HCT116 (cell line): ENCODE measurements around the gene SMR3B. TPM values are rescaled to one million over a fixed set of nuclear protein-coding genes. Genes with fewer than 3 reads are reported as not detected.

ENCODE experiments used
- ATAC-seq: fragments of 200-7000 bp; cut with Tn5 transposase; 2 replicates; pipeline ENCODE4 v1.9.1; 2020; ENCODE audit warnings: mild to moderate bottlenecking, moderate library complexity
- BruUV-seq: library from RNA; stranded (reverse); fragments of 400-500 nt; replicated peaks from 2 replicates; lab custom pipeline; 2021; lab: Mats Ljungman, UMichigan
- CTCF ChIA-PET: fragments of 300-600 bp; sonication (Branson Sonifier 250); formaldehyde crosslinking; loops from one replicate; lab custom pipeline; 2021; ENCODE audit warnings: antibody characterized with exemption; lab: Charles Lee
- POLR2A ChIA-PET: fragments of 300-600, 350-600 bp; sonication (Branson Sonifier 250); formaldehyde crosslinking; loops from one replicate; lab custom pipeline; 2021; ENCODE audit warnings: antibody characterized with exemption; lab: Charles Lee
- RAD21 ChIA-PET, 2 experiments: fragments of 300-600 bp; sonication (Branson Sonifier 250); formaldehyde crosslinking; loops; one replicate each; lab custom pipeline; 2023; ENCODE audit warnings: low total read pairs in 2 of 2; ENCODE audit not compliant: uncharacterized antibody in 2 of 2, unreplicated experiment in 2 of 2, low non-redundant PET in 1 of 2; lab: Charles Lee
- DNase-seq: peaks from one replicate; pipeline ENCODE4 v3.0.0-alpha.2; 2010; ENCODE audit warnings: low read depth, low spot score
- H2AFZ ChIP-seq: fragments of 200-600 bp; shearing (Covaris generic), sonication (generic); 2 replicates; pipeline ENCODE4 v1.6.1; 2017; ENCODE audit warnings: low read depth, mixed run types, mixed read lengths, antibody characterized with exemption, low read length; ENCODE audit not compliant: poor library complexity, severe bottlenecking
- H3K27ac ChIP-seq: 2 replicates; pipeline ENCODE4 v1.5.1; 2012; ENCODE audit warnings: low read depth, low read length
- H3K27me3 ChIP-seq: fragments of 200-600 bp; sonication (generic); 2 replicates; pipeline ENCODE4 v1.6.1; 2016; ENCODE audit warnings: mixed run types, low read length, mixed read lengths; ENCODE audit not compliant: insufficient read depth
- H3K36me3 ChIP-seq, 2 experiments: fragments of 200-500 bp in 1 of 2; fragments of 200-600 bp in 1 of 2; sonication (Bioruptor generic) in 1 of 2; sonication (generic) in 1 of 2; 2 replicates each; pipeline versions ENCODE4 v1.5.1 to v1.6.1; 2014 to 2016; ENCODE audit warnings: low read length in 2 of 2, inconsistent platforms in 1 of 2, mixed read lengths in 1 of 2, mixed run types in 1 of 2; ENCODE audit not compliant: insufficient read depth in 2 of 2, control insufficient read depth in 1 of 2
- H3K4me1 ChIP-seq, 2 experiments: fragments of 200-600 bp in 1 of 2; sonication (generic) in 1 of 2; 2 replicates each; pipeline versions ENCODE4 v1.5.1 to v1.6.1; 2012 to 2017; ENCODE audit warnings: low read length in 2 of 2, inconsistent platforms in 1 of 2, mild to moderate bottlenecking in 1 of 2, mixed read lengths in 1 of 2, mixed run types in 1 of 2, moderate library complexity in 1 of 2; ENCODE audit not compliant: insufficient read depth in 2 of 2, control insufficient read depth in 1 of 2
- H3K4me2 ChIP-seq: fragments of 200-600 bp; sonication (generic); 2 replicates; pipeline ENCODE4 v1.6.1; 2017; ENCODE audit warnings: mixed run types, low read length, mixed read lengths
- H3K4me3 ChIP-seq, 2 experiments: fragments of 200-600 bp in 1 of 2; sonication (generic) in 1 of 2; replicated peaks in 1 of 2; 2 replicates each; pipeline ENCODE4 v1.5.1; 2011 to 2016; ENCODE audit warnings: low read length in 2 of 2, control low read depth in 1 of 2, low read depth in 1 of 2, mild to moderate bottlenecking in 1 of 2, mixed read lengths in 1 of 2, mixed run types in 1 of 2
- H3K79me2 ChIP-seq: fragments of 200-600 bp; sonication (generic); 2 replicates; pipeline ENCODE4 v1.6.1; 2017; ENCODE audit warnings: mild to moderate bottlenecking, mixed run types, low read length, moderate library complexity, mixed read lengths; ENCODE audit not compliant: insufficient read depth
- H3K9ac ChIP-seq: fragments of 200-600 bp; sonication (generic); 2 replicates; pipeline ENCODE4 v1.6.1; 2016; ENCODE audit warnings: low read length, mixed read lengths
- H3K9me2 ChIP-seq: fragments of 200-600 bp; sonication (generic), shearing (Covaris generic); 2 replicates; pipeline ENCODE4 v1.6.1; 2017; ENCODE audit warnings: mixed run types, mild to moderate bottlenecking, moderate library complexity; ENCODE audit not compliant: insufficient read depth
- H3K9me3 ChIP-seq, 2 experiments: fragments of 200-500 bp in 1 of 2; fragments of 200-600 bp in 1 of 2; sonication (Bioruptor generic) in 1 of 2; sonication (generic) in 1 of 2; 2 replicates each; pipeline ENCODE4 v1.6.1; 2014 to 2017; ENCODE audit warnings: low read length in 2 of 2, mixed read lengths in 2 of 2, inconsistent platforms in 1 of 2, low read depth in 1 of 2, mild to moderate bottlenecking in 1 of 2, mixed run types in 1 of 2, moderate library complexity in 1 of 2; ENCODE audit not compliant: control insufficient read depth in 1 of 2, insufficient read depth in 1 of 2
- H4K20me1 ChIP-seq: fragments of 200-600 bp; sonication (generic), shearing (Covaris generic); 2 replicates; pipeline ENCODE4 v1.6.1; 2017; ENCODE audit warnings: mixed run types, mild to moderate bottlenecking, moderate library complexity; ENCODE audit not compliant: insufficient read depth
- ATF3 ChIP-seq: IDR thresholded peaks from 2 replicates; pipeline ENCODE4 v1.6.1; 2012
- CBX3 ChIP-seq: IDR thresholded peaks from 2 replicates; pipeline ENCODE4 v1.6.1; 2012; ENCODE audit warnings: low read depth
- CTCF ChIP-seq, 3 experiments: fragments of 200-600 bp in 1 of 3; sonication (generic) in 1 of 3; IDR thresholded peaks in 2 of 3; conservative IDR thresholded peaks in 1 of 3; 2 replicates each; pipeline ENCODE4 v1.5.1; 2012 to 2017; ENCODE audit warnings: low read depth in 2 of 3, low read length in 2 of 3, antibody characterized with exemption in 1 of 3, borderline replicate concordance in 1 of 3, control low read depth in 1 of 3, mild to moderate bottlenecking in 1 of 3, mixed read lengths in 1 of 3, mixed run types in 1 of 3, moderate library complexity in 1 of 3; ENCODE audit not compliant: insufficient read depth in 1 of 3
- EGR1 ChIP-seq: IDR thresholded peaks from 2 replicates; pipeline ENCODE4 v1.6.1; 2012; ENCODE audit warnings: low read depth
- ELF1 ChIP-seq: IDR thresholded peaks from 2 replicates; pipeline ENCODE4 v1.6.1; 2012; ENCODE audit warnings: low read depth, borderline replicate concordance
- EZH2phosphoT487 ChIP-seq: fragments of 200-600 bp; IDR thresholded peaks from 2 replicates; pipeline ENCODE4 v1.6.1; 2018; ENCODE audit warnings: antibody characterized with exemption, borderline replicate concordance
- FOSL1 ChIP-seq: IDR thresholded peaks from 2 replicates; pipeline ENCODE4 v1.6.1; 2012; ENCODE audit warnings: low read depth
- JUND ChIP-seq: IDR thresholded peaks from 2 replicates; pipeline ENCODE4 v1.6.1; 2012
- MAX ChIP-seq: IDR thresholded peaks from 2 replicates; pipeline ENCODE4 v1.6.1; 2012
- POLR2A ChIP-seq: IDR thresholded peaks from 2 replicates; pipeline ENCODE4 v1.7.0; 2011; ENCODE audit warnings: borderline replicate concordance; ENCODE audit not compliant: insufficient read depth, insufficient read length; ENCODE audit errors: extremely low read depth
- RAD21 ChIP-seq: IDR thresholded peaks from 2 replicates; pipeline ENCODE4 v1.6.1; 2012; ENCODE audit warnings: low read depth, mild to moderate bottlenecking
- SIN3A ChIP-seq: IDR thresholded peaks from 2 replicates; pipeline ENCODE4 v1.6.1; 2012; ENCODE audit warnings: low read depth
- SP1 ChIP-seq: IDR thresholded peaks from 2 replicates; pipeline ENCODE4 v1.6.1; 2012; ENCODE audit warnings: low read depth
- SRF ChIP-seq: IDR thresholded peaks from 2 replicates; pipeline ENCODE4 v1.6.1; 2012; ENCODE audit warnings: low read depth
- ZBTB33 ChIP-seq: IDR thresholded peaks from 2 replicates; pipeline ENCODE4 v1.6.1; 2011; ENCODE audit warnings: mild to moderate bottlenecking, low read length, moderate library complexity; ENCODE audit not compliant: insufficient replicate concordance; ENCODE audit errors: extremely low read depth
- intact Hi-C: fragments of 100-400 bp; cut with micrococcal nuclease; formaldehyde crosslinking; loops from 2 replicates; pipeline ENCODE4 v1.10.0; 2022
- total RNA-seq: library from RNA; stranded (reverse); gene quantifications from one replicate; pipeline ENCODE4 v1.2.1, GENCODE V29; 2021; ENCODE audit not compliant: unreplicated experiment

Gene SMR3B
- total RNA-seq, 1 experiment from 2014 or later = not detected

- H3K4me2 ChIP-seq = no peak overlapping the region
- CTCF ChIA-PET = no interaction called here
- BruUV-seq = no TSS peak
- RAD21 ChIA-PET = no interaction called here
- H3K79me2 ChIP-seq = no peaks in the 10 kb centered on the region
- H3K9me3 ChIP-seq = no peaks in the 10 kb centered on the region
- no peak overlapping the region for H3K4me3 ChIP-seq
- TF ChIP-seq CTCF (IDR thresholded peaks at IDR 0.05 in 2 of 3, conservative IDR thresholded peaks at IDR 0.05 in 1 of 3; ENCODE audit: borderline replicate concordance in 1 of 3, insufficient read depth in 1 of 3, low read depth in 2 of 3, low read length in 2 of 3) = no peak
- H2AFZ ChIP-seq = no peak overlapping the region
- no peaks in the 10 kb centered on the region for H3K4me1 ChIP-seq
- intact Hi-C loops = no loop called here
- ATAC-seq (no peak), DNase-seq (no peak)
- no peak overlapping the region for H3K9ac ChIP-seq
- no peaks in the 10 kb centered on the region for H3K9me2 ChIP-seq
- POLR2A ChIA-PET = no interaction called here
- H3K27me3 ChIP-seq = no peaks in the 10 kb centered on the region
- H3K36me3 ChIP-seq = no peaks in the 10 kb centered on the region
- no peak overlapping the region for H3K27ac ChIP-seq
- H4K20me1 ChIP-seq = no peaks in the 10 kb centered on the region
These were observed 15.1 kb upstream of the SMR3B start for GRCh38 chr4:70367813-70368212.

- H3K9ac ChIP-seq = no peak overlapping the region
- H3K27me3 ChIP-seq = no peaks in the 10 kb centered on the region
- no peak overlapping the region for H3K4me2 ChIP-seq
- intact Hi-C loops = no loop called here
- H3K79me2 ChIP-seq = no peaks in the 10 kb centered on the region
- ChIA-PET RAD21 (no interaction called here), CTCF (no interaction called here), POLR2A (no interaction called here)
- no peaks in the 10 kb centered on the region for H3K36me3 ChIP-seq
- no TSS peak for BruUV-seq
- H3K9me3 ChIP-seq = no peaks in the 10 kb centered on the region
- H4K20me1 ChIP-seq = no peaks in the 10 kb centered on the region
- DNase-seq = no peak
- H2AFZ ChIP-seq = no peak overlapping the region
- no peaks in the 10 kb centered on the region for H3K9me2 ChIP-seq
- no peak overlapping the region for H3K4me3 ChIP-seq
- no peak for ATAC-seq
- no peak overlapping the region for H3K27ac ChIP-seq
- no peaks in the 10 kb centered on the region for H3K4me1 ChIP-seq
- TF ChIP-seq ATF3 (no peak), FOSL1 (no peak), EGR1 (no peak), SIN3A (no peak), EZH2phosphoT487 (no peak), CTCF (IDR thresholded peaks at IDR 0.05 in 2 of 3, conservative IDR thresholded peaks at IDR 0.05 in 1 of 3; ENCODE audit: borderline replicate concordance in 1 of 3, insufficient read depth in 1 of 3, low read depth in 2 of 3, low read length in 2 of 3) (no peak), RAD21 (no peak), SRF (no peak), ELF1 (no peak), JUND (no peak), MAX (no peak), POLR2A (no peak), SP1 (no peak), CBX3 (no peak), ZBTB33 (no peak)
These were observed 10.9 kb upstream of the SMR3B start for GRCh38 chr4:70371987-70372386.
